NCI-H69 (cell line): ENCODE results near the gene FBXO33.

Source experiments
- DNase-seq: peaks from one replicate; lab custom pipeline; 2025; lab: John Stamatoyannopoulos, UW

The FBXO33 gene

DNA sequence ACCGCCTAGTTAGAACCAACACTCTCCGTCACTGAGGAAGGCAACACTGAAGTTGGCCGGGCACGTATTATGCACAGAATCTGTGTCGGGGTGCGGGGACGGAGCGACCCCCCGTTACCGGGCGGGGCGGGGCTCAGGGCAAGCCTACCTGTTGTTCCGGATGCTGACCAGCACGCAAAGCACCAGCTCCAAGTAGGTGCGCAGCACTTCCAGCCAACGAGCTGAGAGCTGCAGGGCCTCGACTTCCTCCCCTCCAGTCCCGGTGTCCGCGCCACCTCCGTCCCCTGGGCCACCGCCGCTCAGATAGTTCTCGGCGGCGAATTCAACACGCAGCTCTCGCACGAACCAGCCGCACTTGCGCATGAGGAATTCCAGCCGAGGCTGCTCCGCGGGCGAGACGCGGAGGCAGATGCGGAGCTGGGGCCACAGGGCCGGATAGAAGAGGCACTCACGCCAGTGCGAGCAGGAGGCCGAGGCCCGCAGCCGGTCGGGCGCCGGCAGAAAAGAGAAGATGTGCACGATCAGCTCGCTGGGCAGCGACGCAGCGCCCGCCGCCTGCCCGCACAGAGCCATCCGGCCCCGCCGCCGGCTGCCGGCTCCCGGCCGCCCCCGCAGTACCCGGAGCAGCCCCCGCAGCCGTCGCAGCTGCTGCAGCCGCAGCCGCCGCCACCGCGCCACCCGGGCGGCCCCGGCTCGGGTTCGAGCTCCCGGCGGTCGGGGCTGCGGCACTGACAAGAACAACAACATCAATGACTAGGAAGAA is 636 bp downstream of the FBXO33 start:
- DNase-seq: peak; percentile 68

DNA sequence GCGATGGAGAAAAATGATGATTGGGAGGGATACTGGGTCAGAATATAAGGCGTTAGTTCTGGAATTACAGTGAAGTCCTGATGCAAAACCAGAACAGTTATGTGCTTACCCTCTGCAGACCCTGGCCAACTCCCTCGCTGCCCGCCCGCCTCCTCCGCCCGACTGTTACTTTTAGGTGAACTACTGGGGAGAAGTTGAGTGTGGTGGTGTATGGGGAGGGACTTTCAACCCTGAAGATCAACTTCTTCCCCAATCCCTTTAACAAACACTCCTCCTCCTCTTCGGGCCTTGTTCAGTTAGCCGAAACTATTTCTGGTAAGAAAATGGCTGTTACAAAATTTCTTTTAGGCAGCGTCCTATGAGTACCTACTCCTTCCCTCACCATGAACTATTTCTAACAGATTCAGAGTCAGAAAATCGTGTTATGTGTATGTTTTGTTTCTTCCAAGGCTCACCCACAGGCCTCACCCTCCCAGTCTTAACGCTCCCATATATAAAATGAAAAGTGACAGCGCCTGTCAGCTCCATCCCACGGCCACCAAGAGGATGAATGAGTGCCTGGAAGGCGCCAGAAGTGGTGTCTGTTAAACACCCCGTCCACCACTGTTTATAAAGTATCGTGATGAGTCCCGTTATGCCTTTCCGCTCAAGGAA is 1.3 kb downstream of the FBXO33 start:
- DNase-seq: no peak

DNA sequence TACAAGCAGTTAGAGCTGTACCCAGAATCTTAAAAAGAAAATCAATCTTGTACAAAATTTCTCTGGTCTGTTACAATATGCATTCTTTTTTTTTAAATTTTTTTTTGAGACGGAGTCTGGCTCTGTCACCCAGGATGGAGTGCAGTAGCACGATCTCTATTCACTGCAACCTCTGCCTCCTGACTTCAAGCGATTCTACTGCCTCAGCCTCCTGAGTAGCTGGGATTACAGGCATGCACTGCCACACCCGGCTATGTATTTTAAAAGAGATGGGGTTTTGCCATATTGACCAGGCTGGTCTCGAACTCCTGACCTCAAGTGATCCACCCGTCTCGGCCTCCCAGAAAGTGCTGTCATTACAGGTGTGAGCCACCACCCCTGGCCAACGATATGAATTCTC is 4.1 kb downstream of the FBXO33 start:
- no peak for DNase-seq

DNA sequence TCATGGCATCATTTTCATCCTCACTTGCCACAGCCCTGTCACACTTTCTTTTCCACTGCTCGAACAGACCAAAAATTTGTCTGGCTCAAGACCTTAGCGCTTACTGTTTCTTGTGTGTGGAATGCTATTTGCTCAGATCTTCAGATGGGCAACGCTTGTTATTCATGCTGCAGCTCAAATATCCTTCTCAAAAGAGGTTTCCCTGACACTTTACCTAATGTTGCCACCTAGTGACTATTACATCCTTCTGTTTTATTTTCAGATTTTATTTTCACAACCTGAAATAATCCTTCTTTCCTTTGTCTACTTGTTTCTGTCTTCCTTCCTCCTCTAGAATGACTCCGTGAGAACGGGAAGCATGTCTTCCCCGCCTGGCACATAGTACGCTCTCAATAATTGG is 5.6 kb downstream of the FBXO33 start:
- peak; percentile 54 for DNase-seq

DNA sequence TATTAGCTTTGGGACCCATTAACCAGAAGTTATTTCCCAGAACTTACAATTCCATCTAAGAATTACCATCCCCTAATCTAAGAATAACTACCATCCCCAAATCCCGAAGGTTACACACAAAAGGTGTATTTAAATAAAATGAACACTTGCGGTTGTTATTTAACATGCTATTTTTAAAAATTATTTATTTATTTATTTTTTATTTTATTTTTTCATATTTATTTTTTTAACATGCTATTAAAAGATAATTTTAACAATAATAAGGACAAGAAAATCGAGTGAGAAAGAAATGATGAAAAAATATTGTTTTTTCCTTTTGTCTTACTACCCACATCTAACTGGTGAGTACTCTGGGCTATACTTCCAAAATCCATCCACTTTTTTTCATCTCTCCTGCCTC is 6.3 kb downstream of the FBXO33 start:
- no peak for DNase-seq

DNA sequence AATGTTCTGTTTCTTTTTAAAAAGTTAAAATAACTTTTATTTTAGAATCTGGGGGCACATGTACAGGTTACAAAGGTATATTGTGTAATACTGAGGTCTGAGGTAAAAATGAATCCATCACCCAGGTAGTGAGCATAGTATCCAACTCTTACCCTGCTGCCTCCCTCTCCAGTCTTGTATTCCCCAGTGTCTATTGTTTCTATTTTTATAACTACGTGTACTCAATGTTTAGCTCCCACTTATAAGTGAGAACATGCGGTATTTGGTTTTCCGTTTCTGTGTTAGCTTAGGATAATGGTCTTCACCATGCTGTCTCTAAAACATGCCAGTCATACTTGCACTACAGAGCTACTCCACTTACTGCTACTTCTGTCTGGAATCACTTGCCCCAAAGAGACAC is 8.4 kb downstream of the FBXO33 start:
- no peak for DNase-seq

DNA sequence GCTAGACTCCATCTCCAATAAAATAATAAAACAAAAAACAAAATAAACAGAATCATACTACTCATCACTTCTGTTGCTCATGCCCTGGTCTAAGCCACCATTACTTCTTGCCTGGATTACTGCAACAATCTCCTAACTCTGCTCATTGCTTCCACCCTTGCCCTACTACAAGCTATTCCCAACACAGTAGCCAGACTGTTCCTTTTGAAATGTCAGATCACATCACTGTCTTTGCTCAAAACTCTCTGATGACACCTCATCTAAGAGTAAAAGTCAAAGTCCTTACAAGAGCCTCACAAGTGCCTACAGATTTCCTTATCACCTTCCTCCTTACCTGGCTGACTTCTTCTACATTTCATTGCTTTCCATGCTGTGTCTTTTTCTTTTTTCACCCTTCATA is 10.0 kb downstream of the FBXO33 start:
- no peak for DNase-seq

DNA sequence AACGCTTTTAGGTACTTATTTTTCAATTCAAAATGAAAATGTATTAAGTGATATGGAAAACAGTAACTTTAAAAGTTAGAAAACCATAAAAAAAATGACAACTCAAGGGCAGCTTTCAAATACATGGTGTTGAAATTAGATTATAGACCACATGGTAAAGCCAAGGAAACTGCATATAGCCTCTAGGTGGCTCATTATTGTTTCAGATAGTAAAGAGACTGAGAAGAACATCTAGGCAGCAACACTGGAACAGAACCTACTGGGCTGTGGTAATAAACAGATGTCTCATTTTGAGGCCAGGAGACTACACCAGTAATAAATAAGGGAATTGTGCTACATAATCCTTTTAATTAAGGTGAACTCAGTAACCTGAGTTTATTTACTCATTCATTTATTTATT is 13.0 kb downstream of the FBXO33 start:
- peak; percentile 15 for DNase-seq

DNA sequence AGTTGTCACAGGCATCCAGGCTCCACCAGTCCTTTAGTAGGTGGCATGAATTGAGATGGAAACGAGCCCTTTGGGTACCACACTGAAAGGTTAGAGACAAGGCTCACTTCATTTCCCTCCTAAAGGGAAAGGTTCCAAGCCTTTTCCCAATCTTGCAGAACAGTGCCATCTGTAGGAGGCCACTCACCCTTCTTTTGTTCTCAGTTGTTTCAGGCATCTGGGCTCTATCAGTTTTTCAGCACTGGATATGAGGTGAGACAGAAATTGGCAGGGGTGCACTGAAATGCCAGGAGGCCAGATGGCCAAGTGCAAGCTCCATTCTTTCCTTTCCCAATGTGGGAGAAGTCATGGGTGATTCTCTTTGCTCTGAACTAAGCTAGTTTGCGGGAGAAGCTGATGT is 15.2 kb downstream of the FBXO33 start:
- DNase-seq: peak; percentile 84

DNA sequence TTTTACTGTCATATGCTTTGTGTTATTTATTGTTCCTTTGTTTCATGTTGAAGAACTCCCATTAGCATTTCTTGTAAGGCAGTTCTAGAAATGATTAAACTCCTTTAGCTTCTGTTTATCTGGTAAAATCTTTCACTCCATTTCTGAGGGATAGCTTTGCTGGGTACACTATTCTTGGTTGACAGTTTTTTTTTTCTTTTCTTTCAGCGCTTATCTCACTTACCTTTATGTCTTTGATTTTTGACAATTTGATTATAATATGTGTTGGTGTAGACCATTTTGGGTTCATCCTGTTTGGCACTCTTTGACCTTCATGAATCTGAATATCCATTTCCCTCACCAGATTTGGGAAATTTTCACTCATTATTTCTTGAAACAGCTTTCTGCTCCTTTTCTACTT is 16.2 kb downstream of the FBXO33 start:
- no peak for DNase-seq

DNA sequence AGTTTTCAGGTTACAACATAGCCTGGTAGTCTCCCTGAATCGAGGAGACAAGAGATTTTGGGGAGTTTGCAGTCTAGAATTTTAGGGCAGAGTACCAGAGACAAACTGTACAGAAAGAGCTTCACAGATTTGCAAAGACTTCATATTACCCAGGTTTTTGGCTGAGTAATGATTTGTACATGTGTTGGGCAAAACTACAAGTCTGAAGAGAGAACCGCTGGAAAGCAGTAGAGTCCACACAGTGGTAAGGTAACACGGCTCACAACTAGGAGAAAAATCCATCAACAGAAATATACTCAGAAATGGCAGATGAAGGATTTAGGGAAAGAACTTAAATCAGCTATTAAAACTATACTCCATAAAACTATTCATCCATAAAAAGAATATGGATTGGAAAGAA is 25.7 kb downstream of the FBXO33 start:
- DNase-seq: no peak

DNA sequence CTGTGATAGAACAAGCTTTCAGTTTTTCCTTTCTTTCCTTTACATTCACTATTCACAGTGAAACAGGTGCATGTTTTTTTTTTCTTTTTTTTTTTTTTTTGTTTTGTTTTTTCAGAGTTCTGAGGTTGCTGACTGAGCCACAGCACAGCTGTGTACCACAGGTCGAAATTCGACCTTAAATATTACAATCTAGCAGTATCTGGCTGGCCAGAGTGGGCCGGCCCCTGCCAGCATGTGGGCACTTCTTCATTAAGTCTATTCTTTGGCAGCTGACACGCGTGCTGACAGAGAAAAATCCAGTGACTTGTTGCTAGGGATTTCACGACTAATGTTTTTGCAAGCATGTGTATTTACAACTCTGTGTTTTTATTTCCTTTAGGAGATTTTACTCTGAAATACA is 33.9 kb downstream of the FBXO33 start:
- DNase-seq: peak; percentile 38

DNA sequence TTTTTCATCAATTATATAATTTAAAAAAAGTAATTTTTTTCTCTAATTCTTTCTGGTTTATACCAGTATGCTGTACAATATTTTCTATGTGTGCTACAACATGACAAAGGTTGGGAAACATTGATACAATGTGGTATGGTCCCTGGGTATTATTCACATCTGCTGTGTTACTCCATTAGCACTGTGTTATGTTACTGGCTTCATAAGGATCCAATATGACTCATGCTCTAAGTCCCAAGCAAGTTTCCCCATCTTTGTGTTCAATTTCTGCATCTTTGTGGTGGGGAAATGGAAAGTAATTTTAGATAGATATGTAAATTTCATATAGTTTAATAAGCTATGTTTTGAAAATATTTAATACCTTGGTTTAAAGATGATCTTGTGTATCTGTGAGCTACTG is 35.8 kb downstream of the FBXO33 start:
- DNase-seq: peak; percentile 24

DNA sequence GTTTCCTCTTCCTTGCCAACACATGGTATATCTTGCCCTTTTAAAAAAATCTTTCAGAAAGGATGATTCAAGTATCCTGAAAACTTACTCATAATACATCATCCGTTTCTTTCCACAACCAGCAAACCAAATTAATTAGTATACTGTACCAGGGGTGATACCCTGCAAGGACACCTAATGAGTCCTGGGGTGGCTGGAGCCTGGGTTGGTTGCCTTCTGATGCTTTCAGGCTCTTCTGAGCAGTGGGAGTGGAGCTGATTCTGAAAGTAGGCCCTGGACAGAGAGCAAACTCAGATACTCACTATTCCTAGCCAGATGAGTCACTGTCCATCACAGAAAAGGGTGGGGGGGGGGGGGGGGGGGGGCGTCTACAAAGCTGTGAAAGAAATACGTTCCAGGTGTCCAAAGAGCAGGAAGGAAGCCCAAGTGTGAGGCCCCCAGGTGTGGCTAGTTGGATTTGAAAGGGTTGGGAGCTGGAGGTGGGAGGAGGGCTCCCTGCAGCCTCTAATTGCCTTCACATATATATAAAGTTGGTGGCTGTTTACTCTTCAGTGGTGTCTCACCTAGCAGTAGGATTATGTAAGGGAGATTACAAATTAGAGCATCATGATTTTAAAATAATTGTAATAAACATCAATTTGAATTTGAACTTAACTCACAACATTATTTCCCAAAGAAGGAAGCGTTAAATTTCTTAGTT is 36.5 kb downstream of the FBXO33 start:
- peak; percentile 90 for DNase-seq

DNA sequence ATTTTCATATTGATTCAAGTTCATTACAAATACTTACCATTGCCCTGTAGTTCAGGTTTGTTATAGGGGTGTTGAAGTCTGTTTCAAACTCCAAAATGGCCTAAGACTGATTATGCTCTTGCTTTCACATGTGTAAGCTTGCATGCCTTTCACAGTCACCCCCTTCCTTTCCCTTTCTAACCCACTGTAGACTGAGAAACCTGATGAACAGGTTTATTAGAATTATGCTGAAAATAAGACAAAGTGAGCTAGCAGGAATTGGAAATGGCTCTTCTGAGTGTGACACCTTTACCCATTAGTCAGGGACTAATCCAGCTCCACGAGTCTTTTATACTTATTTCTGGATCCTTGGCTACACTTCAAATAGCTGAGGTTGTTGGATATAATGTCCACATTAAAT is 38.9 kb downstream of the FBXO33 start:
- no peak for DNase-seq

DNA sequence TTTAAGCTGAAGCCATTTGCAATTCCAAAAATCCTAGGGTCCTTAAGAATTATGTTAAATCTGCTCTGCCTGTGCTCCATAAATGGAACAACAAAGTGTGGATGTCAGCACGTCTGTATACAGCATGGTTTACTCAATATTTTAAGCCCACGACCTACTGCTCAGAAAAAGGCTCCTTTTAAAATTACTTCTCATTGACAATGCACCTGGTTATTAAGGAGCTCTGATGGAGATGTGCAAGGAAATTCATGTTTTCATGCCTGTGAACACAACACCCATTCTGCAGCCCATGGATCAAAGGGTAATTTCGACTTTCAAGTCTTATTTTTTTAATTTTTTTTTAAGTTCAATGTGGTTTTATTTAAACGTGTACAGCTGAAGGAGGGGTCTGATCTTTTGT is 48.1 kb downstream of the FBXO33 start:
- no peak for DNase-seq

DNA sequence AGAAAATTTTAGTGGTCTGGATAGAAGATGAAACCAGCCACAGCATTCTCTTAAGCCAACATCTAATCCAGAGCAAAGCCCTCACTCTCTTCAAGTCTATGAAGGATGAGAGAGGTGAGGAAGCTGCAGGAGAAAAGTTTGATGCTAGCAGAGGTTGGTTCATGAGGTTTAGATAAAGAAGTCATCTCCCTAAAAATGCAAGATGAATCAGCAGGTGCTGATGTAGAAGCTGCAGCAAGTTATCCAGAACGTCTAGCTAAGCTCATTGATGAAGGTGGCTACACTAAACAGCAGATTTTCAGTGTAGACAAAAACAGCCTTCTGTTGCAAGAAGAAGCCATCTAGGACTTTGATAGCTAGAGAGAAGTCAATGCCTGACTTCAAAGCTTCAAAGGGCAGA is 48.5 kb downstream of the FBXO33 start:
- DNase-seq: no peak

DNA sequence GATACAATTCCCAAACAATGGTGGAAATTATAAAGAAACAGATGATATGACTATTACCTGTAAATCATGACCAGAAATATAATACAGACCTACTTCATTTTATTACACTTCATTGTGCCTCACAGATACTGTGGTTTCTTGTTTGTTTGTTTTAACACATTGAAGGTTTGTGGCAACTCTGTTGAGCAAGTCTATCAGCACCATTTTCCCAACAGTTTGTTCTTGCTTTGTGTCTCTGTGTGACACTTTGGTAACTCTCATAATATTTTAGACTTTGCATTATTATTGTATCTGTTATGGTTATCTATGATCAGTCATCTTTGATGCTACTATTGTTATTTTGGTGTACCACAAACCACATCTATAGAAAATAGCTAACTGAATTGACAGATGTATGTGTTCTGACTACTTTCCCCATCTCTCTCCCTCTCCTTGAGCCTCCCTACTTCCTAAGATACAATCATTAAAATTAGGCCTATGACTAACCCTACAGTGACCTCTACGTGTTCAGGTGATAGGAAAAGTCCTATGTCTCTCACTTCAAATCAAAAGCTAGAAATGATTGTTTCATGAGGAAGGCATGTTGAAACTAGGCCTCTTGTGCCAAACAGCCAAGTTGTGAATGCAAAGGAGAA is 49.1 kb downstream of the FBXO33 start:
- DNase-seq: no peak

DNA sequence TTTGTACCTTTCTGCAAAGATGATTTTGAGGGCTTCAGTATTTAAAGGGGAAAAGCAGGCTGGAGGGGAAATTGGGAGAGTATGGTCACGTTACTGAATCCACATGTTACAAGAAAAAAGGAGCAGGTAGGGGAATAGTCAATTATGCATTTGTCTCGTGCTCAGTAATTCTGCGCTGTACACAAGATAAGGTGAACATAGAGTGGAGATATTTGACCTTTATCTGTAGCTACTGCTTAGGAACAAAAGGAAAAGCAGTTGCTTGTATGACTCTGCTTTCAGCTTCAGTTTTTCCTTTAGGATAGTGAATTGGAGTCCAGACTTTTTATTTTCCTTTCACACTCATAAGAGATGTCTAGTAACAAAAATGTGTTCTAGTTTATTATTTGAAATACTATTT is 49.8 kb downstream of the FBXO33 start:
- no peak for DNase-seq

DNA sequence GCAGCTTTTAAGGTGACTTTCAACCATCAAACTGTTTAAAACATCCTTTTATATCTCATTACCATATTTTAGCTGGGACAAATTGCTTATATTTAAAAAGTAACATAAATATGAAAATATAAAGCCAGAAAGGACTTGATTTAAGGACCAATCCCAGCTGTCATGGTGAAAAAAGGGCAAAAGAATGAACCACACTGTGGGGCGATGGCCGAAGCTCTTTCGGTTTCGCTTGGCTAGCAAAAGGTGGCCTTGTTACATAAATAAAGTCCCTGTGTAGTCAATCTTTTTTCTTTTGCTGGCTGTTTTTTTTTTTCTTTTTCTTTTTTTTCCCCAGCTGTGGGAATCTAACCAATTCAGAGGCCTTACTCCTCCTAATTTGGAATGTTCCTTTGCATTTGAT is 50.9 kb downstream of the FBXO33 start:
- DNase-seq: no peak

DNA sequence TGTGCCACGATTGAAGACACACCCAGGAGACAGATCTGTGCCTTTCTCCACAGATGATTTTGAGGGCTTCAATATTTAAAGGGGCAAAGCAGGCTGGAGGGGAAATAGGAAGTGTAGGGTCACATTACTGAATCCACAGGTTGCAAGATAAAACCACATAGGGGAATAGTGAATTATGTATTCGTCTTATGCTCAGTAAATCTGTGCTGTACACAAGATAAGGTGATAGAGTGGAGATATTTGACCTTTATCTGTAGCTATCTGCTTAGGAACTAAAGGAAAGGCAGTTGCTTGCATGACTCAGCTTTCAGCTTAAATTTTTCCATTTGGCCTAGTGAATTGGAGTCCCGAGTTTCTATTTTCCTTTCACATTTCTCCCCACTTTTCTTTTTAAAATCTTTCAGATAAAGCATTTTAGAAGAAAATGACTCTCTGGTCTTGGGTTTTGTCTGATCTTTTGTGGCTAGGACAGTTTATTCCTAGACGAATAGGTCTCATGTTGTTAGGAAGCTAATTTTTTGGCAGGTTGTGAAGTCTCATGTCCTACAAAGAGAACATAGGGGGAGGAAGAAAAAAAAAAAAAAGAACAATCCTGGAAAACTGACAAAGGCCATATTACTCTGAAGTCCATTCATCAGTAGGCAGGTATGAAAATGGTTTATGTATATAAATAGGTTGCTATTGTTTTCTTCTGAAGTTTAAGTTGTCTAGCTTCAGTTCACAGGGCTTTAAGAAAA is 55.4 kb downstream of the FBXO33 start:
- DNase-seq: no peak

DNA sequence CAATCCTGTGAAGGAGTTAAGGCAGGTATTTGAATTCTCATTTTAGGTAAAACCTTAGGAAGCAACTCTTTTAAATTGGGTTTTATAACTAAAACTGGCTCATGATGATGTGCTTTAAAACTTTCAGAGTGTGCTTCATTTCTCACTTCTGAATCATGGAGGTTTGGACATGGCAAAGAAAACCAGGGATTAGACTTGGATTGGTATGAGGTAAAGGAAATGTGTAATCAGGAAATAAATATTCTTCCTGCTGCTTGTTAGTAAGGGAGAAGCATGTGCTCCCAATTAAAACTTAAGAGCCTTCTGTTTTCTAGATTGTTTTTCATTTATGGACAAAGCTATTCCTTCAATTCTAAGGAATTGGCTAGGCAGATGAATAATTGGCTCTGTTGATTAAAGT is 57.4 kb downstream of the FBXO33 start:
- no peak for DNase-seq
